Gastroesophageal sphincter (tissue), 4 donors: ENCODE data around the gene ESR1. TPM values are rescaled to one million over a fixed set of nuclear protein-coding genes. Genes with fewer than 3 reads are reported as not detected.

Experiments used
- ATAC-seq: fragments of 150-250 bp; one replicate; pipeline ENCODE4 v1.9.1; 2016; ENCODE audit warnings: mild to moderate bottlenecking, moderate library complexity
- H3K27ac ChIP-seq, 4 donors: fragments of 200-600 bp; sonication (generic) in 3 of 4; 1 replicate in 3 of 4; 2 replicates in 1 of 4; pipeline ENCODE4 v1.5.1; 2016 to 2019
- H3K27me3 ChIP-seq: fragments of 200-600 bp; sonication (generic); one replicate; pipeline ENCODE4 v1.5.1; 2019
- H3K36me3 ChIP-seq, 2 donors: fragments of 200-600 bp; sonication (generic); one replicate each; pipeline ENCODE4 v1.5.1; 2019; ENCODE audit warnings: control low read depth in 1 of 2
- H3K4me1 ChIP-seq, 3 donors: fragments of 200-600 bp; sonication (generic); 1 replicate in 2 of 3; 2 replicates in 1 of 3; pipeline ENCODE4 v1.5.1; 2016 to 2019; ENCODE audit warnings: control low read depth in 2 of 3
- H3K4me3 ChIP-seq, 2 donors: fragments of 200-600 bp; sonication (generic); one replicate each; pipeline ENCODE4 v1.5.1; 2019; ENCODE audit warnings: mild to moderate bottlenecking in 1 of 2, moderate library complexity in 1 of 2
- H3K9me3 ChIP-seq, 3 donors: fragments of 200-600 bp; sonication (generic); one replicate each; pipeline ENCODE4 v1.5.1; 2017 to 2019; ENCODE audit warnings: control low read depth in 2 of 3
- CTCF ChIP-seq, 4 experiments: fragments of 200-600 bp in 2 of 4; fragments of 450-650 bp in 2 of 4; sonication (generic) in 1 of 4; IDR thresholded peaks; one replicate each; pipeline ENCODE4 v1.5.1; 2017 to 2019; ENCODE audit warnings: antibody characterized with exemption in 4 of 4, mild to moderate bottlenecking in 2 of 4, moderate library complexity in 2 of 4
- EP300 ChIP-seq: sonication (generic); formaldehyde crosslinking; IDR thresholded peaks from one replicate; pipeline ENCODE4 v1.6.1; 2017; ENCODE audit warnings: antibody characterized with exemption, mild to moderate bottlenecking
- POLR2A ChIP-seq, 2 donors: fragments of 450-650 bp; IDR thresholded peaks; one replicate each; pipeline ENCODE4 v1.6.1; 2017; ENCODE audit warnings: antibody characterized with exemption in 2 of 2, mild to moderate bottlenecking in 2 of 2, moderate library complexity in 1 of 2
- POLR2AphosphoS5 ChIP-seq: sonication (generic); formaldehyde crosslinking; IDR thresholded peaks from one replicate; pipeline ENCODE4 v1.6.1; 2017; ENCODE audit warnings: antibody characterized with exemption
- WGBS, 2 donors: methylation state at CpG; one replicate each; pipeline ENCODE4 v1.1.5; 2018; ENCODE audit warnings: low coverage in 1 of 2; 5-methylcytosine and 5-hydroxymethylcytosine counted together
- total RNA-seq, 4 donors: library from RNA; depleted of rRNA; stranded (reverse); fragments of >200 nt; gene quantifications; one replicate each; pipeline ENCODE4 v1.1.0, GENCODE V29; 2016

ESR1 gene
- total RNA-seq, 4 donors from 2014 or later: 0.93 to 2.3 (median 0.97) TPM

GRCh38 chr6:151811081-151811480 is 3.6 kb downstream of the ESR1 start:
- H3K27ac ChIP-seq: no peak overlapping the region

GRCh38 chr6:151813858-151814257 is 6.4 kb downstream of the ESR1 start:
- no peak overlapping the region for H3K27ac ChIP-seq
- H3K9me3 ChIP-seq: no peaks in the 10 kb centered on the region
- ATAC-seq: no peak
- peaks cover 32% of the 10 kb centered on the region for H3K27me3 ChIP-seq
- H3K4me1 ChIP-seq: peaks cover 0 to 2% (median 0%) of the 10 kb centered on the region in 3 donors
- no peak overlapping the region for H3K4me3 ChIP-seq
- TF ChIP-seq CTCF (IDR thresholded peaks at IDR 0.05): no peak
- TF ChIP-seq POLR2AphosphoS5: no peak
- TF ChIP-seq POLR2A (IDR thresholded peaks at IDR 0.05): no peak
- no peak for TF ChIP-seq EP300
- 69 to 86% methylated on average over 5 to 7 of the region's 7 CpGs for WGBS, 2 donors
- no peaks in the 10 kb centered on the region for H3K36me3 ChIP-seq

More at GRCh38 chr6:151811081-151811480, 3.6 kb downstream of the ESR1 start:
- no peak overlapping the region for H3K4me3 ChIP-seq
- TF ChIP-seq CTCF (IDR thresholded peaks at IDR 0.05) (no peak), POLR2A (IDR thresholded peaks at IDR 0.05) (no peak), POLR2AphosphoS5 (no peak), EP300 (no peak)
- WGBS, 2 donors: 49 to 67% methylated on average over 2 of the region's 2 CpGs
- H3K9me3 ChIP-seq: no peaks in the 10 kb centered on the region
- ATAC-seq: no peak
- no peaks in the 10 kb centered on the region for H3K36me3 ChIP-seq
- peaks cover 55% of the 10 kb centered on the region for H3K27me3 ChIP-seq
- peaks cover 0 to 23% (median 6%) of the 10 kb centered on the region in 3 donors for H3K4me1 ChIP-seq

GRCh38 chr6:151814614-151815013 is 7.1 kb downstream of the ESR1 start:
- Histone ChIP-seq H3K36me3 (no peaks in the 10 kb centered on the region), H3K4me1 (no peaks in the 10 kb centered on the region), H3K4me3 (no peak overlapping the region), H3K27me3 (peaks cover 25% of the 10 kb centered on the region), H3K9me3 (no peaks in the 10 kb centered on the region), H3K27ac (no peak overlapping the region)
- no peak for TF ChIP-seq CTCF (IDR thresholded peaks at IDR 0.05)
- no peak for TF ChIP-seq EP300
- no peak for TF ChIP-seq POLR2AphosphoS5
- TF ChIP-seq POLR2A (IDR thresholded peaks at IDR 0.05): no peak
- ATAC-seq: no peak
- 35 to 38% methylated on average over 1 of the region's 1 CpG for WGBS, 2 donors

- 58 to 60% methylated on average over 5 to 7 of the region's 7 CpGs for WGBS, 2 donors
- peaks cover 8% of the 10 kb centered on the region for H3K27me3 ChIP-seq
Observed at GRCh38 chr6:151822252-151823111, 15.0 kb downstream of the ESR1 start.

More at GRCh38 chr6:151822252-151823111, 15.0 kb downstream of the ESR1 start:
- ATAC-seq: no peak
- Histone ChIP-seq H3K4me3 (no peak overlapping the region), H3K9me3 (no peaks in the 10 kb centered on the region), H3K36me3 (no peaks in the 10 kb centered on the region), H3K4me1 (no peaks in the 10 kb centered on the region), H3K27ac (no peak overlapping the region)
- TF ChIP-seq EP300: no peak
- TF ChIP-seq CTCF (IDR thresholded peaks at IDR 0.05): no peak
- TF ChIP-seq POLR2A (IDR thresholded peaks at IDR 0.05): no peak
- no peak for TF ChIP-seq POLR2AphosphoS5
